Astrocyte of the spinal cord (primary cell): Measurements from ENCODE around the gene ZNG1C.
"Not testable (repeated sequence)": the region's sequence is repeated elsewhere in the genome, so short reads cannot be mapped to it uniquely, and the experiment has no call there.

ENCODE experiments used
- DNase-seq: peaks from one replicate; pipeline ENCODE4 v3.0.0; 2011; ENCODE audit warnings: low read depth, low spot score
- H3K4me3 ChIP-seq: 2 replicates; pipeline ENCODE4 v1.5.1; 2011; ENCODE audit warnings: low read depth, mild to moderate bottlenecking, low read length, moderate library complexity
- in situ Hi-C: cut with HindIII; loops from 2 replicates; pipeline ENCODE4 v1.10.0; 2017; ENCODE audit warnings: low sequenced_read_pairs

ZNG1C gene

DNA sequence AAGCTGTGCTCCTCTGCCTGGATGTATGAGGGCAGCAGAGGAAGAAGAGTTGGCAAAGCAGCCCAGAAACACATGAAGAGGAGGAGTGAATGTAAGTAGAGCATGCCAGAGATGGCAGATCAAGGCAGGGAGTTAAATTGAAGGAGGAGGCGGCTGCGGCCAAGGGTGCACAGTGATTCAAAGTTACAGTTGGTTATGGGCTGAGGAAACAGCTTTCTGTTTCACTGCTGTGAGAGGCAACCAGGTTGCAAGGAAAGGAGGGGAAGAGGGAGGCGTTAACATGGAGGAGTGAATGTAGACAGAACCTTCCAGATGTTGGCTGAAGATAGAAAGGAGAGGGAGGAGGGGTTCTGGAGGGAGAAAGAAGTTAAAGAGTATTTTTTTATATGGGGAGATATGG is 94.2 kb downstream of the ZNG1C start:
- DNase-seq, in situ Hi-C loops, H3K4me3 ChIP-seq: not testable (repeated sequence)

DNA sequence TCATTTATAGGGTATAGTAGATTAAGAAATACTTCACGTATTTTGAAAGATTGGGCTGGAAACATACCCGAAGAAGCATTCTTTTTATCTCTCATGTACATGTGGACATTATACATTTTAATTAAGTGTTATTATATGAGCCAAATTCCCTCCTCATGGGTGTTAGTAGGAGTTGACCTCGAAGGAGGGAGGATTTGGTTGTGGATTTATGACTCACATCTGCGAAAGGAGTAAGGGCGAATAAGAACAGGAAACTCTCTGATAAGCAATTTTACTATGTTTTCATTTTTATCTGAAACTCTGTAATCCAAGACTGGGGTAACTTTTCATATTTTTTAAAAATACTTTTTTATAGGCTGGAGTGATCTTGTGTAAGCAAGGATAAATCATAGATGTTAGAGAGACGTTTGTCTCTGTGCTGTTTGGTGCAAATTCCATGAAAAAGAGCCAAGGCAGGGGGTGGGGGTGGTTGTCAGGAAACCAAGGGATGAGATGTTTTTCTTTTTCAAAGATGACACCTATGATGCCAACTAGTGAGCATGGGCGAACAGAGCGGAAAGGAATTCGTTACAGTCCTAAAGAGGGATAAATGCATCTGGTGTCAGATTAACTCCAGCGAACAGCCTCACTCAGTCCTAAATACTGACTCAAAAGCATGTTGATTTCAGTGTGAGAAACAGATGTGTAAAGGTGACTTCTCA is 95.0 kb downstream of the ZNG1C start:
- DNase-seq, H3K4me3 ChIP-seq, in situ Hi-C loops: not testable (repeated sequence)

DNA sequence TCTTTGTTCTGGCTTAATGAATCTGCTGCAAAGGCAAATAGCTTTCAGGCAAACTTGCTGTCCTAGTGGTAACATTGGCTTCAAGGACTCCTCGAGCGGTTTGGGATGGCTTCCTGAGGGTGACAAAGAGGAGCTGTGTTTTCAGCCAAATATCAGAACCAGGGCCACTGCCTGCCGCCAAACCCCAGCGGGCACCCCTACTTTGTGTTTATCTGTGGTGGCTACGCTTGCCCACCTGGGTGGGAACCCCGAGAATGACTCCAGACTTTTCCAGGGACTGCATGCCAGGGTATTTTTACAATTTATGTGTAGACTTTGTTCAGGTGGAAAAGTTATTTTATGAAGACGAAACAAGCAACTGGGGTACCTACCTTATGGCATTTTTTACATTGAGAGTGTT is 96.2 kb downstream of the ZNG1C start:
- H3K4me3 ChIP-seq, DNase-seq, in situ Hi-C loops: not testable (repeated sequence)

DNA sequence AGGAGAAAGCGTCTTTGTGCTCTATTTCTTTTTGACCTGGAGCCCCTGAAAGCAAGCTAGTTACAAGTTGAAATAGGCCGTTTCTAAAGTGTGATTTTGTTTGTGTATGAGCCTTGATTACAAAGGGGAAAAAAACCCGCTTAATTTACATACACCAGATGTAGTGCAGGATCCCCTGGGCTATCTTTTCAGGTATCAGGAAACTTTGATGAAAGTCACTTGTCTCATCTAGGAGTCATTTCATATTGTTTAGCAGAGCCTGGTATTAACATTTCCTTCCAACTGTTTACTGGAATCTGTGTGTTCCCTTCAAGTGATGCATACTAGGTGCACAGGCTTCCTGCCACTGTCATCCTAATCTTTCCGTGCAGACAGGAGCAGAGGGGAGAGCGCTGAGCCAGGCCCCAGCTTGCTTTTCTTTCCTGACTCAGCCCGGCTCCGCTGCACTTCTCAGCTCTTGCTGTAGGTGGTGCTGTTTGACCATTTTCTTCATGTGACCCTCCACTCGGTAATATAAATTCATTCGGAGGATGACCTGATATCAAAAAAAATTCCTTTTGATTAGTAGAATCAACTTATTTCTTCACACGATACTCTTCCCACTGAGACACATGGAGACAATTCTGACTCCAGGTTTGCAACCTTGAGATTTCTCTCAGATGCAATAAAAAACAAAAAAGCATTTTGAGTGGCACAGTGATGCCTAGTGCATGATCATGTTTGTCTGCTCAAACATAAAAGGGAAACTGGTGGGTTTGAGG is 100.7 kb downstream of the ZNG1C start:
- H3K4me3 ChIP-seq, DNase-seq, in situ Hi-C loops: not testable (repeated sequence)

DNA sequence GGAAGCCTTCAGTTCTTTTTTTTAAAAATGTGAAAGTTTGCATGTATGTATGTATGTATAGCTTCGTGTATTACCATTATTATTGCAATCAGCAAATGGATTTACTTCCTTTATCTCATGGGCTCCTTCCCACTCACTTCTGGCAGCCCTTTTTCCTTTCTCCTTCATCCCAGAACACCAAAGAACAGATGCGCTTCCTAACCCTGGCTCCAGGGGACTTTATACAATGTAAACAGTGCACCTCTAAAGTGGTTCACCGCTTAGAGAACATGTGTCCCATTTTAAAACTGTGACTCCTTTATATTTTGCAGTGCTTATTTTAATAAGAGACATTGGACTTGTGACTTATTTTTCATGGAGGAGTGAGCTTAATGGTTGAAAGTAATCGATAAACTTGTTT is 101.5 kb downstream of the ZNG1C start:
- H3K4me3 ChIP-seq, DNase-seq, in situ Hi-C loops: not testable (repeated sequence)

DNA sequence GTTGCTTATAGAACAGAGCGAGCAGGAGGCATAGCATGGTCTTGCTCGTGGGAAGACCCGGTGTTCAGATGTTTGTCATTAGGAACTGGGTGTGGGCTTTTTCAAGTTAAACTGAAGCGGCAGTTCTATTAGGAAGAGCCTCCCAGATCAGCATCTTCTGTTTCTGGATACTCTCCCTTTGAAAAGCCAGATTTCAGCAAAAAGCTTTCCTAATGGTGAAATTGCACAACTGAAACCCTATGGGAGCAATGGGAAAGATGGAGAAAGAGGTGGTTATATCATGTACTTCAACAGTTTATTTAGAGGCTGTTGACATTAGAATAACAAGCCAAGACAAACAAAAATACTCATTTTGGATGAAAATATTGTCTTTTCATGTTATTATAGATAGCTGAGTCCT is 102.2 kb downstream of the ZNG1C start:
- in situ Hi-C loops, H3K4me3 ChIP-seq, DNase-seq: not testable (repeated sequence)
